ENCODE measurements around the gene ITGB1. TPM values are rescaled to one million over a fixed set of nuclear protein-coding genes. Genes with fewer than 3 reads are reported as not detected.

The ITGB1 gene
- total RNA-seq, 1 donor from 2014 or later: 87.4 TPM

DNA sequence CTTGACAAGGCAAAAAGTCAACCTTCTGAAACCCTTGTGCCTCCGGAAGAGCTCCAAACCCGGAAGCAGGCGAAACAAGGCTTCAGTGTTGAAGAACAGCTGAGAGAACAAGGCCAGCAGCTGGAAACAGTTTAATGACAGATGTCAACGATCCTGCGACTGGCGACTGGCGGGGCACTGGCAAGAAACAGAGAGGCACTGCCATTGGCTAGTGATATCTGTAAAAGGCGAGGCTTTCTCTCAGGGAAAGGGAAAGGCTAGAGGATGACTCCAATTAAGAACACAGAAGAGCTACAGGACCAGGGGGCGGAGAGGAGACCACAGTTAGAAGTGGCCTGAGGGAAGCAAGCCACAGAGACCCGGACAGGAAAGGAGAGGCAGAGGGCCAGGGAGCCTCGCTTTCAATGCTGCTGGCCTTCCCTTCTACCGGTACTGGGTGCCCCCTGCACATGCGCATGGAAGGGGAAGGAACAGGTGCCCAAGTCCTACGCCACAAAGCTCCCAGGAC lies 19.4 kb downstream of the ITGB1 start:
- TF ChIP-seq, protein P1, sequence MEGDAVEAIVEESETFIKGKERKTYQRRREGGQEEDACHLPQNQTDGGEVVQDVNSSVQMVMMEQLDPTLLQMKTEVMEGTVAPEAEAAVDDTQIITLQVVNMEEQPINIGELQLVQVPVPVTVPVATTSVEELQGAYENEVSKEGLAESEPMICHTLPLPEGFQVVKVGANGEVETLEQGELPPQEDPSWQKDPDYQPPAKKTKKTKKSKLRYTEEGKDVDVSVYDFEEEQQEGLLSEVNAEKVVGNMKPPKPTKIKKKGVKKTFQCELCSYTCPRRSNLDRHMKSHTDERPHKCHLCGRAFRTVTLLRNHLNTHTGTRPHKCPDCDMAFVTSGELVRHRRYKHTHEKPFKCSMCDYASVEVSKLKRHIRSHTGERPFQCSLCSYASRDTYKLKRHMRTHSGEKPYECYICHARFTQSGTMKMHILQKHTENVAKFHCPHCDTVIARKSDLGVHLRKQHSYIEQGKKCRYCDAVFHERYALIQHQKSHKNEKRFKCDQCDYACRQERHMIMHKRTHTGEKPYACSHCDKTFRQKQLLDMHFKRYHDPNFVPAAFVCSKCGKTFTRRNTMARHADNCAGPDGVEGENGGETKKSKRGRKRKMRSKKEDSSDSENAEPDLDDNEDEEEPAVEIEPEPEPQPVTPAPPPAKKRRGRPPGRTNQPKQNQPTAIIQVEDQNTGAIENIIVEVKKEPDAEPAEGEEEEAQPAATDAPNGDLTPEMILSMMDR (IDR thresholded peaks at IDR 0.05): no peak
- ATAC-seq (ENCODE audit: low read depth) (no peak), DNase-seq (no peak)
- CTCF ChIA-PET: no interaction called here
- Mint-ChIP-seq H3K4me1 (peaks cover 58% of the 10 kb centered on the region), H3K4me3 (peak overlapping the region; percentile 26), H3K27me3 (no peaks in the 10 kb centered on the region), H3K27ac (peak overlapping the region; percentile 65), H3K36me3 (ENCODE audit: low read depth) (peaks cover 25% of the 10 kb centered on the region), H3K9me3 (no peaks in the 10 kb centered on the region)
- POLR2A ChIA-PET: no interaction called here
- intact Hi-C loops (cut with micrococcal nuclease): loop anchor here (2.0 to 5.0 kb wide), 3 partner anchors 16 to 70 kb away; no protein-coding TSS in a partner anchor

DNA sequence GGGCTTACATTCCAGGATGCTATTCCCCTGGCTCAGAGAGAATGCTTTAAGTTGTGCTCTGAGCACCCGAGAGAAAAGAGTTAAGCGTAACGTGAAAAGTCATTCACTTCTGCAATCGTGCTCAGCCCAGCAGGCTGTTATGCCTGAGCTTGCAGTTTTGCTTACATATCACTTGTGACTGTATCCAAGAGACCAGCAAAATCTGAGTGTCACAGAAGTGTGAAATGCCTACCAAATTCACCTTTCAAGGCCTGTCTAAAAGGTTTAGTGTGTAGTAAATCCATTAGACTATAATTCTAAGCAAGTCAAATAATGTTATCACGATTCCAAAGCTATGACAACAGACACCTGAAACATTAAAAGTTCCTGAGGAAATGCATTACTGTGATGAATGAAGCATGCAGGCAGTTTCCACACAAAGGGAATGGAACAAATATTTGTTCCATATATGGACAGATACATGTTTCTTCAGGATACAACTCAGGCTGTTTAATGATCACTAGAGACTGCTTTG lies 20.1 kb downstream of the ITGB1 start:
- H3K27me3 Mint-ChIP-seq: no peaks in the 10 kb centered on the region
- H3K9me3 Mint-ChIP-seq: no peaks in the 10 kb centered on the region
- ChIA-PET POLR2A (no interaction called here), CTCF (no interaction called here)
- no peak for DNase-seq
- ATAC-seq (ENCODE audit: low read depth): peak; percentile 57
- intact Hi-C loops (cut with micrococcal nuclease): loop anchor here (2.0 to 5.0 kb wide), 3 partner anchors 15 to 71 kb away; no protein-coding TSS in a partner anchor
- H3K36me3 Mint-ChIP-seq (ENCODE audit: low read depth): peaks cover 30% of the 10 kb centered on the region
- H3K27ac Mint-ChIP-seq: peak overlapping the region; percentile 65
- peaks cover 54% of the 10 kb centered on the region for H3K4me1 Mint-ChIP-seq
- TF ChIP-seq, protein P1 (IDR thresholded peaks at IDR 0.05): no peak
- peak overlapping the region; percentile 26 for H3K4me3 Mint-ChIP-seq

DNA sequence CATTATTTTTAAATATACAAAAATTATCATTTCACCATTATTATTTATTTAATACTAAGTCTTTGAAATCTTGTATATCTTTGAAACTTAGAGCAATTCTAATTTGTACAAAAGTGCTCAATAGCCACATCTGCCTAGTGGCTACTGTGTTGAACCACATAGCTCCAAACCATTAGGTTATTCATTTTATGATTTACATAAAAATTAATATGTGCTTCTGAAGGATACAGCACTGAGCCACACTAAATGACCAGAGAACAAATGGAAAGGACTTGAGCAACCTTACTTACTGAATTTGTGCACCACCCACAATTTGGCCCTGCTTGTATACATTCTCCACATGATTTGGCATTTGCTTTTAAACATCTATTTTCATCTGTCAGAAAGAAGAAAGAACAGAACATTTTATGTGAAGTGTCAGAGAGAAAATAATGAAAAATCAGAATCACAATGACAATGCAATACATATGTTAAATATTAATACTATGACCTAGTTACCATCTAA lies 25.8 kb downstream of the ITGB1 start:
- H3K4me3 Mint-ChIP-seq: no peak overlapping the region
- no peaks in the 10 kb centered on the region for H3K27me3 Mint-ChIP-seq
- ATAC-seq (ENCODE audit: low read depth) (no peak), DNase-seq (no peak)
- no peak overlapping the region for H3K27ac Mint-ChIP-seq
- H3K4me1 Mint-ChIP-seq: peaks cover 6% of the 10 kb centered on the region
- ChIA-PET POLR2A (interaction anchor here (0.8 kb wide), 1 partner anchor 27 kb away, joined by 3 read pairs; no protein-coding TSS in a partner anchor), CTCF (no interaction called here)
- intact Hi-C loops (cut with micrococcal nuclease): no loop called here
- TF ChIP-seq, protein P1 (IDR thresholded peaks at IDR 0.05): no peak
- H3K9me3 Mint-ChIP-seq: no peaks in the 10 kb centered on the region
- peaks cover 55% of the 10 kb centered on the region for H3K36me3 Mint-ChIP-seq (ENCODE audit: low read depth)

DNA sequence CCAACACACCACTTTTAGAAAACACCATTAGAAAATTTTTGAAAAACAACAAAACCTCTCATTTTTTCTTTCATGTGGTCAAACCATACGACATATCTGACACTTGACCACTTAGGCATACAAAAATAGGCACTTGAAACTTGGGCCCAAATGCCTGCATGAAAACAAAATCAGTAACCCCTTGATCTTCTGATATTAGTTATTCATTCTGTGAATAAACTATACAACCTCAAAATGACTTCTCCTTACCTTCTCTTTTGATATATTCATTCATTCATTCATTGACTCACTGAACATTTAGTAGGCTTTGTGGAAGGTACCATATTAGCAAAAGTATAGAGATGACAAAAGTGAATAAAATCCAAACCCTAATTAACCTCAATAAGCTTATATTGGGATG lies 26.4 kb downstream of the ITGB1 start:
- H3K4me1 Mint-ChIP-seq: peaks cover 3% of the 10 kb centered on the region
- peaks cover 2% of the 10 kb centered on the region for H3K9me3 Mint-ChIP-seq
- ATAC-seq (ENCODE audit: low read depth): no peak
- no peak overlapping the region for H3K4me3 Mint-ChIP-seq
- no peaks in the 10 kb centered on the region for H3K27me3 Mint-ChIP-seq
- ChIA-PET CTCF (interaction anchor here (1.2 kb wide), 1 partner anchor 77 kb away, joined by 4 read pairs; no protein-coding TSS in a partner anchor), POLR2A (interaction anchor here (0.8 kb wide), 1 partner anchor 28 kb away, joined by 3 read pairs; no protein-coding TSS in a partner anchor)
- intact Hi-C loops (cut with micrococcal nuclease): no loop called here
- no peak for DNase-seq
- TF ChIP-seq, protein P1 (IDR thresholded peaks at IDR 0.05): no peak
- H3K27ac Mint-ChIP-seq: no peak overlapping the region
- H3K36me3 Mint-ChIP-seq (ENCODE audit: low read depth): peaks cover 61% of the 10 kb centered on the region

DNA sequence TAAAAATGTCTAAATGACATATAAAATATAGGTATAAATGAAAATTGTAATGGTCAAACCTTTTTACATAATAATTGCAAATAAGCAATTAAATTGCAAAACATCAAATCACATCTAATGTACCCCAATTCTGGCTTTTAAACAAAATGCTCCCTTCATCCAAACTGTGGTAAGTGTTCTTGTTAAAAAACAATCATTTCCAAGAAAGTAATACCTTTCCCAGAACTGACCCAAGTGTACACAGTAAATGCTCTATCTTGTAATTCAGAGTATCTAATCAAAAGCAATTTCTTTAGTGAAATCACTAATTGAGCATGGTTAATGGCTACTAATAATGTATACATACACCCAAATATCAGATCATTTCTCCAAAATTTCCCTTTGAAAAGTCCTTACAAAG lies 28.0 kb downstream of the ITGB1 start:
- intact Hi-C loops (cut with micrococcal nuclease): no loop called here
- H3K27ac Mint-ChIP-seq: no peak overlapping the region
- no peak overlapping the region for H3K4me3 Mint-ChIP-seq
- TF ChIP-seq, protein P1 (IDR thresholded peaks at IDR 0.05): no peak
- H3K4me1 Mint-ChIP-seq: peaks cover 3% of the 10 kb centered on the region
- no peaks in the 10 kb centered on the region for H3K27me3 Mint-ChIP-seq
- H3K9me3 Mint-ChIP-seq: peaks cover 4% of the 10 kb centered on the region
- ChIA-PET CTCF (interaction anchor here (0.8 kb wide), 1 partner anchor 134 kb away, joined by 3 read pairs; no protein-coding TSS in a partner anchor), POLR2A (no interaction called here)
- H3K36me3 Mint-ChIP-seq (ENCODE audit: low read depth): peaks cover 67% of the 10 kb centered on the region
- no peak for DNase-seq
- ATAC-seq (ENCODE audit: low read depth): no peak

Data from activated B cell treated with CpG ODN at 0.5 μM for 24 hours (primary cell).